ENCODE results near the gene MICAL3.

MICAL3 gene

GRCh38 chr22:17873804-17874203 lies 150.6 kb downstream of the MICAL3 start:
- Histone ChIP-seq H3K9me3 (ENCODE audit: insufficient read depth, low read length) (no peaks in the 10 kb centered on the region), H3K79me2 (ENCODE audit: low read length) (peaks cover 7% of the 10 kb centered on the region; the same call in 1 of the 2 replicates), H3K4me2 (ENCODE audit: low read length) (no peak overlapping the region), H3K4me3 (ENCODE audit: low read length) (no peak overlapping the region), H3K4me1 (ENCODE audit: low read length) (no peaks in the 10 kb centered on the region), H3K27me3 (ENCODE audit: low read depth, low read length) (no peaks in the 10 kb centered on the region), H4K20me1 (ENCODE audit: insufficient read depth, low read length) (peaks cover 26% of the 10 kb centered on the region), H2AFZ (ENCODE audit: low read depth, low read length) (no peak overlapping the region), H3K27ac (ENCODE audit: low read length) (no peak overlapping the region), H3K36me3 (replicated peaks; ENCODE audit: low read depth, low read length) (peaks cover 70% of the 10 kb centered on the region), H3K9ac (ENCODE audit: low read length) (no peak overlapping the region)
- TF ChIP-seq CTCF (IDR thresholded peaks at IDR 0.05; ENCODE audit: low read depth, low read length) (no peak), EZH2phosphoT487 (IDR thresholded peaks at IDR 0.05; ENCODE audit: low read depth) (no peak)

- H3K79me2 ChIP-seq (ENCODE audit: low read length), result peaks cover 7% of the 10 kb centered on the region; the same call in 1 of the 2 replicates
- H3K27ac ChIP-seq (ENCODE audit: low read length), result no peak overlapping the region
- TF ChIP-seq CTCF (IDR thresholded peaks at IDR 0.05; ENCODE audit: low read depth, low read length) (no peak), EZH2phosphoT487 (IDR thresholded peaks at IDR 0.05; ENCODE audit: low read depth) (no peak)
- no peak overlapping the region for H3K9ac ChIP-seq (ENCODE audit: low read length)
- H2AFZ ChIP-seq (ENCODE audit: low read depth, low read length), result no peak overlapping the region
- H3K9me3 ChIP-seq (ENCODE audit: insufficient read depth, low read length), result no peaks in the 10 kb centered on the region
- no peaks in the 10 kb centered on the region for H3K27me3 ChIP-seq (ENCODE audit: low read depth, low read length)
- no peak overlapping the region for H3K4me3 ChIP-seq (ENCODE audit: low read length)
- H3K4me2 ChIP-seq (ENCODE audit: low read length), result no peak overlapping the region
- H3K36me3 ChIP-seq (replicated peaks; ENCODE audit: low read depth, low read length), result peaks cover 70% of the 10 kb centered on the region
- no peaks in the 10 kb centered on the region for H3K4me1 ChIP-seq (ENCODE audit: low read length)
- peaks cover 26% of the 10 kb centered on the region for H4K20me1 ChIP-seq (ENCODE audit: insufficient read depth, low read length)
These were observed 151.2 kb downstream of the MICAL3 start for GRCh38 chr22:17873116-17873515.

GRCh38 chr22:17872471-17872870 lies 151.9 kb downstream of the MICAL3 start:
- Histone ChIP-seq H3K4me2 (ENCODE audit: low read length) (no peak overlapping the region), H3K27me3 (ENCODE audit: low read depth, low read length) (no peaks in the 10 kb centered on the region), H3K79me2 (ENCODE audit: low read length) (peaks cover 7% of the 10 kb centered on the region; the same call in 1 of the 2 replicates), H4K20me1 (ENCODE audit: insufficient read depth, low read length) (peaks cover 26% of the 10 kb centered on the region), H3K4me3 (ENCODE audit: low read length) (no peak overlapping the region), H2AFZ (ENCODE audit: low read depth, low read length) (no peak overlapping the region), H3K9me3 (ENCODE audit: insufficient read depth, low read length) (no peaks in the 10 kb centered on the region), H3K36me3 (replicated peaks; ENCODE audit: low read depth, low read length) (peaks cover 71% of the 10 kb centered on the region), H3K27ac (ENCODE audit: low read length) (no peak overlapping the region), H3K4me1 (ENCODE audit: low read length) (no peaks in the 10 kb centered on the region; the same call in 1 of the 2 replicates), H3K9ac (ENCODE audit: low read length) (no peak overlapping the region)
- TF ChIP-seq CTCF (IDR thresholded peaks at IDR 0.05; ENCODE audit: low read depth, low read length) (no peak), EZH2phosphoT487 (IDR thresholded peaks at IDR 0.05; ENCODE audit: low read depth) (no peak)

- H3K9me3 ChIP-seq (ENCODE audit: insufficient read depth, low read length), result no peaks in the 10 kb centered on the region
- peaks cover 7% of the 10 kb centered on the region; the same call in 1 of the 2 replicates for H3K79me2 ChIP-seq (ENCODE audit: low read length)
- no peak overlapping the region for H3K4me2 ChIP-seq (ENCODE audit: low read length)
- TF ChIP-seq EZH2phosphoT487 (IDR thresholded peaks at IDR 0.05; ENCODE audit: low read depth), result no peak
- no peak for TF ChIP-seq CTCF (IDR thresholded peaks at IDR 0.05; ENCODE audit: low read depth, low read length)
- H2AFZ ChIP-seq (ENCODE audit: low read depth, low read length), result no peak overlapping the region
- no peaks in the 10 kb centered on the region; the same call in 1 of the 2 replicates for H3K4me1 ChIP-seq (ENCODE audit: low read length)
- peaks cover 70% of the 10 kb centered on the region for H3K36me3 ChIP-seq (replicated peaks; ENCODE audit: low read depth, low read length)
- H3K4me3 ChIP-seq (ENCODE audit: low read length), result no peak overlapping the region
- H3K27me3 ChIP-seq (ENCODE audit: low read depth, low read length), result no peaks in the 10 kb centered on the region
- H3K9ac ChIP-seq (ENCODE audit: low read length), result no peak overlapping the region
- peaks cover 22% of the 10 kb centered on the region for H4K20me1 ChIP-seq (ENCODE audit: insufficient read depth, low read length)
- no peak overlapping the region for H3K27ac ChIP-seq (ENCODE audit: low read length)
These were observed 152.5 kb downstream of the MICAL3 start for GRCh38 chr22:17871726-17872458.

Data from OCI-LY3 (cell line).